Measurements from ENCODE around the gene SF3B1.
"Not testable (repeated sequence)": the region's sequence is repeated elsewhere in the genome, so short reads cannot be mapped to it uniquely, and the experiment has no call there.

Gene SF3B1

GRCh38 chr2:197435598-197436420 is 981 bp upstream of the SF3B1 start:
- DNase-seq = no peak

GRCh38 chr2:197433780-197434438 is 919 bp downstream of the SF3B1 start:
- no peak for DNase-seq

- not testable (repeated sequence) for DNase-seq
Observed at GRCh38 chr2:197432527-197432926, 2.3 kb downstream of the SF3B1 start.

GRCh38 chr2:197431858-197432257 is 3.0 kb downstream of the SF3B1 start:
- DNase-seq = no peak

DNA sequence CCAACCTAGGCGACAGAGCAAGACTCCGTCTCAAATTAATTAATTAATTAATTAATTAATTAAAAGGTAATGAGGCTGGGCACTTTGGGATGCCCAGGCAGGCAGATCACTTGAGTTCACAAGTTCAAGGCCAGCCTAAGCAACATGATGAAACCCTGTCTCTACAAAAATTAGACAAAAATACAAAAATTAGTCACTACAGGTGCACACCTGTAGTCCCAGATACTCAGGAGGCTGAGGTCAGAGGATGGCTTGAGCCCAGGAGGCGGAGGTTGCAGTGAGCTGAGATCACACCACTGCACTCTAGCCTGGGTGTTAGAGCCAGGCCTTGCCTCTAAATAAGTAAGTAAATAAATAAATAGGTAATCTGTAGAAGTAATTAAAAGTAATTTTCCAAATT is 6.8 kb downstream of the SF3B1 start:
- no peak for DNase-seq

DNA sequence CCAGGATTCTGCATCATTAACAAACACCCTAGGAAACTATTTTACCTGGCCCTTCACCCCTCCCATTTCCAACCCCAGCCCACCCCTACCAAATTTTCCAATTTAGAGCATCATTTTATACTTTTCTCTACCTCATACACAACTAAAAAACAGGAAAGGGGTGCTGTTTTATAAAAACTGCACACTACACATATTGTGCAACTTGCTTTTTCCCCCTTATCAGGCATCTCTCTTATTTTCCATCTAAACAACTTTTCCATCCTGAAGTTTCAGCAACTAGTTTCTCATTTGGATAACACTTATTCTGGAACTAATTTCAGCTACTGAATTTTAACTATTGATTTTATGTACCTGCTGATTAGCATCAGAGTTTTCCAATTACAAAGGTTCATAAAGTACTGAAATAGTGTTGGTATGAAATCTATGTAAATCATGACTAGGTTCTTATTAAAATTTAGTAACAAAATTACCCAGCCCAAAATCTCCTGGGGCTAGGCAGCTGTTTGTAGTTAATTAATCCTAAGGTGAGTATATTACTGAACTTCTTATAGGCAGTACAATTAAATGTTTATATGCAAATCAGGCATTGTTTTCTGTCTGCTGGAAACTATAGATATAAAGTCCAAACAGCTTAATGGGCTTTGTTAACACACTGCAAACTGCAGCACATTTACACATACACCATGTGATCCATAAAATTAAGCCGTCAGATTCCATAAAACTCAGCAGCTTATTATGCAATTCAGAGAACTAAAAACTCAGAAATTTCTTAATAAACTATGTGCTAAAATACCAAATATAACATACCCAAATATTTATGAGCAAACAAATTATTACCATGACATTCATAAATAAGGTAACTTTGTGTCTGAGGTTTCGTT is 7.9 kb downstream of the SF3B1 start:
- no peak for DNase-seq

DNA sequence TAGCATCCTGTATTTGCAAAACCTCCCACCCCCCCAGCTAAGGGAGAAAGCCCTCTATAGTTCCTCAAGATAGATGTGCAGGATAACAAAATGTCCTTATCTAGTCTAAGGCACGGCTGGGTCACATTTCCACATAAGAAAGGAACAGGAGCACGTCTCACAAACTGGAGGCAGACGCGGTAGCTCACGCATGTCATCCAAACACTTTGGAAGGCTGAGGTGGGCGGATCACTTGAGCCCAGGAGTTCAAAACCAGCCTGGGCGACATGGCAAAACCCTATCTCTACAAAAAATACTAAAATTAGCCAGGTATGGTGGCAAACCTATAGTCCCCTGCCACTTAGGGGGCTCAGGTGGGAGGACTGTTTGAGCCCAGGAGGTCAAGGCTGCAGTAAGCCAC is 9.3 kb downstream of the SF3B1 start:
- DNase-seq = no peak

- DNase-seq = no peak
Observed at GRCh38 chr2:197423307-197423706, 11.5 kb downstream of the SF3B1 start.

DNA sequence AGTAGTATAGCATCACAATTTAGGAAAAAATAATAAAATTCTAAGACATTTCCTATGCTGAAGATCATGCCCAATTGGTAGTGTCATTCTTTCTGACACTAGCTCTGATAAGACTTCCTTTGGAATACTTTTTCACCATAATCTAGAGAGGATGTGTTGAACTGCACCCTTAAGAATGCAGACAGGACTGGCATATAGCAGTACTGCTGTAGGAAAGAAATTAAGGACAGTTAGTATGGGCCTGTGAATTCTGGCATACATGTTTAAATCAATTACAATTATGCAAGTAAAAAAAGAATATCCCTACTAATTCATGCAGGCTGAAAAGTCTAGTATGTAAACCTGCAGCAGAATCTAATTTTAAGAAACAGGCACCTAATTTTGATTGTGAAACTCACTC is 15.4 kb downstream of the SF3B1 start:
- no peak for DNase-seq

GRCh38 chr2:197416268-197416667 is 18.6 kb downstream of the SF3B1 start:
- no peak for DNase-seq

- DNase-seq = no peak
Observed at GRCh38 chr2:197414515-197414914, 20.3 kb downstream of the SF3B1 start.

GRCh38 chr2:197414039-197414438 is 20.8 kb downstream of the SF3B1 start:
- DNase-seq = no peak

GRCh38 chr2:197405582-197405981 is 29.2 kb downstream of the SF3B1 start:
- DNase-seq = no peak

- DNase-seq = no peak
Observed at GRCh38 chr2:197399887-197400540, 34.8 kb downstream of the SF3B1 start.

DNA sequence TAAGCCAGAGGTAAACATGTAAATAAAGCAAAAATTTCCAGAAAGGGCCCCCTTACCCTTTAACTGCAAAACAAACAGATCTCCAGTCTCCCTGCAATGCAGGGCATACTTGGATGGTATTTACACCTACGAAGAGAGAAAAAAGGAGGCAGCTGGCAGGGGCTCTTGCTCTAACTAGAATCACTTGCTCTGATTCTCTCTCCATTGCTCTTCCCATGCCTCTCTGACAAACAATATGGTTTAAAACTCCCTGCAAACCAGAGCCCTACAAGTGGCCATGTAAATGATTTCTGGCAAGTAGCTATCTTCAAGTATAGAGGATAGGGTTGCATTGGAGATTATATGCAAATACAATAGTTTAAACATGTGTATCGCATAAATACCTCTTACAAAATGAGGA is 35.9 kb downstream of the SF3B1 start:
- DNase-seq = no peak

GRCh38 chr2:197391220-197391717 is 43.6 kb downstream of the SF3B1 start:
- DNase-seq = no peak

- no peak for DNase-seq
Observed at GRCh38 chr2:197388866-197389587, 45.8 kb downstream of the SF3B1 start.

GRCh38 chr2:197387179-197387578 is 47.6 kb downstream of the SF3B1 start:
- DNase-seq = no peak

- DNase-seq = no peak
Observed at GRCh38 chr2:197386242-197386641, 48.6 kb downstream of the SF3B1 start.

DNA sequence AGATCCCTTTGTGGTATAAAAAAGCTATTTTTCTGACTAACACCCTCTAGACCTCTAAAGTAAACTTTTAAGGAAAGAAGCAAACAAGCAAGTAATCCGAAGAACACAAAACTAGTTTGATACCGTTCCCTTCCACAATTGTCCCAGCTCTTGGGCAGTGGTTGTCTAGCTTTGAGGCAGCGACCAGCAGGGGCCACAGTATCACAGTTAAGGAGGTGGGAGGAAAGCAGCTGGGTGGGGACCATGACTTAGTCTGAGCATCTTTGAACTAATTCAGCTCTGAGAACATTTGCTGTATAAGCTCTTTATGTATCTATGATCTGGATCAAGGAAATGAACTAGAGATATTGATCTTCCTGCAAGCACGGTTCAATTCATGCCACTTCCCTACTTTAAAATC is 51.0 kb downstream of the SF3B1 start:
- DNase-seq = no peak

GRCh38 chr2:197381641-197382040 is 53.2 kb downstream of the SF3B1 start:
- no peak for DNase-seq

DNA sequence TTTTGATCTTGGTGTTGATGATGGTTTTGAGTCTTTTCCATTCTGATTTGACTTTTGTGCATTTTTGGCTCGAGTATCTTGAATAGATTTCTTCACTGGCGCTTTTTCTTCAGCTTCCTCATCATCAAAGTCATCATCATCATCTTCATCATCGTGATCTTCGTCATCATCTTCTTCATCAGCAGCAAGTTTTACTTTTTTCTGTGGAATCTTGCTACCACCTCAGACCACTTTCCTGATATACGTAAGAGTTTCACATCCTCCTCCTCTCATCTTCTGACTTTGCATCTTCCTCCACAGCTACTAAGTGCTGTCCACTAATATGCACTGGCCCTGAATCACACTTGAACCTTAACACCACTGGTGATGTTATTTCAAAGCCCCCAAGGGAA is 54.9 kb downstream of the SF3B1 start:
- DNase-seq = not testable (repeated sequence)
